ENCODE measurements around the gene LRRK2.
"Not testable (repeated sequence)": the region's sequence is repeated elsewhere in the genome, so short reads cannot be mapped to it uniquely, and the experiment has no call there.

The LRRK2 gene

GRCh38 chr12:40240779-40241178 lies 16.0 kb downstream of the LRRK2 start:
- TF ChIP-seq CTCF (IDR thresholded peaks at IDR 0.05; ENCODE audit: extremely low read depth, insufficient read depth, missing control alignments) = no peak
- no peak for DNase-seq (ENCODE audit: low spot score)

GRCh38 chr12:40241741-40242140 lies 16.9 kb downstream of the LRRK2 start:
- in situ Hi-C loops (cut with MboI; ENCODE audit: low pct_unique_long_range_greater_than_20kb, low sequenced_read_pairs, unreplicated experiment) = no loop called here
- DNase-seq (ENCODE audit: low spot score) = no peak
- TF ChIP-seq CTCF (IDR thresholded peaks at IDR 0.05; ENCODE audit: extremely low read depth, insufficient read depth, missing control alignments) = no peak

More at GRCh38 chr12:40240779-40241178, 16.0 kb downstream of the LRRK2 start:
- in situ Hi-C loops (cut with MboI; ENCODE audit: low pct_unique_long_range_greater_than_20kb, low sequenced_read_pairs, unreplicated experiment) = no loop called here

GRCh38 chr12:40244526-40245156 lies 19.8 kb downstream of the LRRK2 start:
- in situ Hi-C loops (cut with MboI; ENCODE audit: low pct_unique_long_range_greater_than_20kb, low sequenced_read_pairs, unreplicated experiment); DNase-seq (ENCODE audit: low spot score): not testable (repeated sequence)

- no peak for TF ChIP-seq CTCF (IDR thresholded peaks at IDR 0.05; ENCODE audit: extremely low read depth, insufficient read depth, missing control alignments)
- DNase-seq (ENCODE audit: low spot score) = no peak
- in situ Hi-C loops (cut with MboI; ENCODE audit: low pct_unique_long_range_greater_than_20kb, low sequenced_read_pairs, unreplicated experiment) = no loop called here
Observed at GRCh38 chr12:40248034-40248433, 23.2 kb downstream of the LRRK2 start.

- in situ Hi-C loops (cut with MboI; ENCODE audit: low pct_unique_long_range_greater_than_20kb, low sequenced_read_pairs, unreplicated experiment) = no loop called here
- no peak for TF ChIP-seq CTCF (IDR thresholded peaks at IDR 0.05; ENCODE audit: extremely low read depth, insufficient read depth, missing control alignments)
- no peak for DNase-seq (ENCODE audit: low spot score)
Observed at GRCh38 chr12:40248585-40249297, 23.9 kb downstream of the LRRK2 start.

GRCh38 chr12:40250652-40251051 lies 25.9 kb downstream of the LRRK2 start:
- DNase-seq (ENCODE audit: low spot score); in situ Hi-C loops (cut with MboI; ENCODE audit: low pct_unique_long_range_greater_than_20kb, low sequenced_read_pairs, unreplicated experiment): not testable (repeated sequence)

- DNase-seq (ENCODE audit: low spot score) = no peak
- TF ChIP-seq CTCF (IDR thresholded peaks at IDR 0.05; ENCODE audit: extremely low read depth, insufficient read depth, missing control alignments) = no peak
- in situ Hi-C loops (cut with MboI; ENCODE audit: low pct_unique_long_range_greater_than_20kb, low sequenced_read_pairs, unreplicated experiment) = no loop called here
Observed at GRCh38 chr12:40253936-40254335, 29.1 kb downstream of the LRRK2 start.

Data from GM13977 (cell line).